GM23338 (cell line): Measurements from ENCODE around the gene POLD3. TPM values are rescaled to one million over a fixed set of nuclear protein-coding genes. Genes with fewer than 3 reads are reported as not detected.

Source experiments
- ATAC-seq: fragments of 200-7000 bp; cut with Tn5 transposase; 3 replicates; pipeline ENCODE4 v1.9.1; 2020
- DNase-seq: peaks from one replicate; pipeline ENCODE4 v3.0.0-alpha.2; 2015; ENCODE audit warnings: low spot score
- H2AFZ ChIP-seq: fragments of 200-600 bp; sonication (generic); 2 replicates; pipeline ENCODE4 v1.8.0; 2016; ENCODE audit warnings: antibody characterized with exemption, mild to moderate bottlenecking, moderate library complexity
- H3F3A ChIP-seq: fragments of 200-600 bp; sonication (generic); replicated peaks from 2 replicates; pipeline ENCODE4 v1.8.0; 2017; ENCODE audit warnings: antibody characterized with exemption, mixed run types, low read depth
- H3K27ac ChIP-seq: fragments of 200-600 bp; sonication (generic); 2 replicates; pipeline ENCODE4 v1.6.1; 2016; ENCODE audit warnings: low read depth
- H3K27me3 ChIP-seq: fragments of 200-600 bp; sonication (generic); 2 replicates; pipeline ENCODE4 v1.8.0; 2016; ENCODE audit warnings: mild to moderate bottlenecking, mixed run types, moderate library complexity; ENCODE audit not compliant: insufficient read depth
- H3K36me3 ChIP-seq: fragments of 200-600 bp; sonication (generic); 2 replicates; pipeline ENCODE4 v1.8.0; 2016; ENCODE audit warnings: mild to moderate bottlenecking; ENCODE audit not compliant: insufficient read depth
- H3K4me1 ChIP-seq: fragments of 200-600 bp; sonication (generic); 2 replicates; pipeline ENCODE4 v1.8.0; 2016; ENCODE audit warnings: mild to moderate bottlenecking, moderate library complexity; ENCODE audit not compliant: insufficient read depth
- H3K4me2 ChIP-seq: fragments of 200-600 bp; sonication (generic); 2 replicates; pipeline ENCODE4 v1.7.1; 2017; ENCODE audit warnings: mixed run types
- H3K4me3 ChIP-seq: fragments of 200-600 bp; sonication (generic); 2 replicates; pipeline ENCODE4 v1.6.1; 2016; ENCODE audit warnings: mixed run types
- H3K79me2 ChIP-seq: fragments of 200-600 bp; sonication (generic); replicated peaks from 2 replicates; pipeline ENCODE4 v1.8.0; 2017; ENCODE audit warnings: mild to moderate bottlenecking; ENCODE audit not compliant: insufficient read depth
- H3K9me2 ChIP-seq: fragments of 200-600 bp; sonication (generic); 2 replicates; pipeline ENCODE4 v1.8.0; 2017; ENCODE audit not compliant: insufficient read depth
- H4K20me1 ChIP-seq: fragments of 200-600 bp; sonication (generic); replicated peaks from 2 replicates; pipeline ENCODE4 v1.8.0; 2017; ENCODE audit warnings: mild to moderate bottlenecking; ENCODE audit not compliant: insufficient read depth
- H3K27ac Mint-ChIP-seq: 2 replicates; pipeline ENCODE4 v1.8.0; 2020; ENCODE audit warnings: inconsistent platforms, mild to moderate bottlenecking, moderate library complexity, mixed read lengths
- H3K27me3 Mint-ChIP-seq: 3 replicates; pipeline ENCODE4 v1.8.0; 2022; ENCODE audit warnings: low read depth, mild to moderate bottlenecking, moderate library complexity, mixed read lengths, inconsistent platforms; ENCODE audit not compliant: insufficient read depth, poor library complexity
- H3K36me3 Mint-ChIP-seq: 3 replicates; pipeline ENCODE4 v1.8.0; 2021; ENCODE audit warnings: low read depth, mild to moderate bottlenecking, inconsistent platforms, moderate library complexity, mixed read lengths
- H3K4me1 Mint-ChIP-seq: 3 replicates; pipeline ENCODE4 v1.8.0; 2020; ENCODE audit warnings: mild to moderate bottlenecking, inconsistent platforms, mixed read lengths
- H3K4me3 Mint-ChIP-seq: 3 replicates; pipeline ENCODE4 v1.8.0; 2021; ENCODE audit warnings: moderate library complexity, mild to moderate bottlenecking, inconsistent platforms, mixed read lengths
- H3K9me3 Mint-ChIP-seq: 3 replicates; pipeline ENCODE4 v1.8.0; 2020; ENCODE audit warnings: moderate library complexity, mild to moderate bottlenecking, inconsistent platforms, mixed read lengths
- CREB1 ChIP-seq: fragments of 250-450 bp; sonication (Bioruptor Pico); IDR thresholded peaks from 2 replicates; pipeline ENCODE4 v1.5.0; 2020; ENCODE audit warnings: low read depth, mild to moderate bottlenecking, moderate library complexity
- CTCF ChIP-seq, 2 experiments: fragments of 200-600 bp in 1 of 2; sonication (generic) in 1 of 2; conservative IDR thresholded peaks; 2 replicates each; pipeline versions ENCODE4 v1.5.1 to v1.6.1; 2016 to 2017; ENCODE audit warnings: antibody characterized with exemption in 2 of 2, low read depth in 2 of 2, mild to moderate bottlenecking in 2 of 2, moderate library complexity in 1 of 2
- ETS1 ChIP-seq: IDR thresholded peaks from 2 replicates; pipeline ENCODE4 v1.6.1; 2016; ENCODE audit warnings: antibody characterized with exemption
- EZH2 ChIP-seq: fragments of 200-600 bp; sonication (generic); IDR thresholded peaks from one replicate; pipeline ENCODE4 v1.8.0; 2017; ENCODE audit warnings: antibody characterized with exemption, mild to moderate bottlenecking, low read depth; ENCODE audit not compliant: unreplicated experiment
- EZH2phosphoT487 ChIP-seq: fragments of 200-600 bp; sonication (generic); IDR thresholded peaks from one replicate; pipeline ENCODE4 v1.8.1; 2018; ENCODE audit warnings: antibody characterized with exemption; ENCODE audit not compliant: unreplicated experiment
- JUNB ChIP-seq: IDR thresholded peaks from one replicate; pipeline ENCODE4 v1.6.1; 2016; ENCODE audit warnings: antibody characterized with exemption; ENCODE audit not compliant: unreplicated experiment
- NANOG ChIP-seq: IDR thresholded peaks from 2 replicates; pipeline ENCODE4 v1.6.1; 2016; ENCODE audit warnings: antibody characterized with exemption, borderline replicate concordance
- POLR2AphosphoS5 ChIP-seq: IDR thresholded peaks from 2 replicates; pipeline ENCODE4 v1.6.1; 2016; ENCODE audit warnings: antibody characterized with exemption, low read depth
- STAT1 ChIP-seq: IDR thresholded peaks from one replicate; pipeline ENCODE4 v1.6.1; 2016; ENCODE audit warnings: antibody characterized with exemption; ENCODE audit not compliant: unreplicated experiment
- ZNF114 ChIP-seq: fragments of 250-450 bp; sonication (Bioruptor Pico); IDR thresholded peaks from 2 replicates; pipeline ENCODE4 v1.5.0; 2020; ENCODE audit warnings: mild to moderate bottlenecking, moderate library complexity
- ZNF331 ChIP-seq: fragments of 250-450 bp; sonication (Bioruptor Pico); IDR thresholded peaks from 2 replicates; pipeline ENCODE4 v1.5.0; 2020; ENCODE audit warnings: low read depth, mild to moderate bottlenecking, moderate library complexity
- ZNF462 ChIP-seq: fragments of 250-450 bp; sonication (Bioruptor Pico); IDR thresholded peaks from 2 replicates; pipeline ENCODE4 v1.5.0; 2020; ENCODE audit warnings: mild to moderate bottlenecking, moderate library complexity
- polyA plus RNA-seq: library from polyadenylated mRNA; unstranded; fragments of >200 nt; fragmentation: Nextera tagmentation; extraction: Ambion mirVana; gene quantifications from 2 replicates; pipeline ENCODE4 v1.2.1, GENCODE V29; 2016
- total RNA-seq: library from RNA; depleted of rRNA; stranded (reverse); fragments of >200 nt; shearing (Covaris generic); gene quantifications from 2 replicates; pipeline ENCODE4 v1.2.3, GENCODE V29; 2014
- TF ChIP-seq, protein P1 (sequence below): IDR thresholded peaks from one replicate; pipeline ENCODE4 v1.6.1; 2018; ENCODE audit warnings: antibody characterized with exemption; ENCODE audit not compliant: unreplicated experiment

Gene POLD3
- total and polyA plus RNA-seq, 2 experiments from 2014 or later, result 21.9 to 50.1 TPM

DNA sequence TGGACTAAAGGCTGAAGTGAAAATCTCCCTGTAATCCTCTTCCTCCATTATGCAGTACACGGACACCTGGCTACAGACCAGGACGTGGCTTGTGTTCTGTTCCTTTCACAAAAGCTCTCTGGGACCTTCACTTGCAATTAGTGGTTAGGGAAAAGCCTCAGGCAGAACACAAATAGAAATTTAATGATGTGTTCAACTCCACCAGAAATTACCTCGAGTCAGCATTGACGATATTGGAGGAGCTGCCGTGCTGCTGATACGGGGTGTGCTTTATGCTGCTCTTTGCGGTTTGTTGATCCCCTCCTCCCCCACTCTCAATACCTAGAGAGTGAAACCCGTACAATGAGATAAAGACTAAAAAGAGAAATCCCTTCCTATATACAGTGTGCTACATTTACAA, 48.9 kb downstream of the POLD3 start:
- Histone ChIP-seq H3K27me3 (no peaks in the 10 kb centered on the region), H3K4me1 (no peaks in the 10 kb centered on the region), H3K4me3 (no peak overlapping the region), H4K20me1 (peaks cover 6% of the 10 kb centered on the region; the same call in 1 of the 2 replicates), H3F3A (no peaks in the 10 kb centered on the region), H3K36me3 (peaks cover 3% of the 10 kb centered on the region; the same call in 1 of the 2 replicates), H2AFZ (no peak overlapping the region), H3K79me2 (no peaks in the 10 kb centered on the region), H3K27ac (no peak overlapping the region), H3K4me2 (no peak overlapping the region), H3K9me2 (no peaks in the 10 kb centered on the region)
- Mint-ChIP-seq H3K27me3 (no peaks in the 10 kb centered on the region), H3K27ac (no peak overlapping the region), H3K9me3 (no peaks in the 10 kb centered on the region), H3K4me3 (no peak overlapping the region), H3K36me3 (peaks cover 18% of the 10 kb centered on the region; the same call in 2 of the 3 replicates), H3K4me1 (no peaks in the 10 kb centered on the region)
- no peak for ATAC-seq
- TF ChIP-seq CREB1 (CRISPR knock-in tag) (no peak), EZH2phosphoT487 (no peak), STAT1 (no peak), POLR2AphosphoS5 (no peak), ZNF462 (CRISPR knock-in tag) (no peak), ETS1 (no peak), ZNF114 (CRISPR knock-in tag) (no peak), NANOG (no peak), ZNF331 (CRISPR knock-in tag) (no peak), EZH2 (no peak), CTCF (conservative IDR thresholded peaks at IDR 0.05; ENCODE audit: low read depth in 2 of 2) (no peak), JUNB (no peak)
- TF ChIP-seq, protein P1, sequence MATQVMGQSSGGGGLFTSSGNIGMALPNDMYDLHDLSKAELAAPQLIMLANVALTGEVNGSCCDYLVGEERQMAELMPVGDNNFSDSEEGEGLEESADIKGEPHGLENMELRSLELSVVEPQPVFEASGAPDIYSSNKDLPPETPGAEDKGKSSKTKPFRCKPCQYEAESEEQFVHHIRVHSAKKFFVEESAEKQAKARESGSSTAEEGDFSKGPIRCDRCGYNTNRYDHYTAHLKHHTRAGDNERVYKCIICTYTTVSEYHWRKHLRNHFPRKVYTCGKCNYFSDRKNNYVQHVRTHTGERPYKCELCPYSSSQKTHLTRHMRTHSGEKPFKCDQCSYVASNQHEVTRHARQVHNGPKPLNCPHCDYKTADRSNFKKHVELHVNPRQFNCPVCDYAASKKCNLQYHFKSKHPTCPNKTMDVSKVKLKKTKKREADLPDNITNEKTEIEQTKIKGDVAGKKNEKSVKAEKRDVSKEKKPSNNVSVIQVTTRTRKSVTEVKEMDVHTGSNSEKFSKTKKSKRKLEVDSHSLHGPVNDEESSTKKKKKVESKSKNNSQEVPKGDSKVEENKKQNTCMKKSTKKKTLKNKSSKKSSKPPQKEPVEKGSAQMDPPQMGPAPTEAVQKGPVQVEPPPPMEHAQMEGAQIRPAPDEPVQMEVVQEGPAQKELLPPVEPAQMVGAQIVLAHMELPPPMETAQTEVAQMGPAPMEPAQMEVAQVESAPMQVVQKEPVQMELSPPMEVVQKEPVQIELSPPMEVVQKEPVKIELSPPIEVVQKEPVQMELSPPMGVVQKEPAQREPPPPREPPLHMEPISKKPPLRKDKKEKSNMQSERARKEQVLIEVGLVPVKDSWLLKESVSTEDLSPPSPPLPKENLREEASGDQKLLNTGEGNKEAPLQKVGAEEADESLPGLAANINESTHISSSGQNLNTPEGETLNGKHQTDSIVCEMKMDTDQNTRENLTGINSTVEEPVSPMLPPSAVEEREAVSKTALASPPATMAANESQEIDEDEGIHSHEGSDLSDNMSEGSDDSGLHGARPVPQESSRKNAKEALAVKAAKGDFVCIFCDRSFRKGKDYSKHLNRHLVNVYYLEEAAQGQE, result no peak
- no peak for DNase-seq
